COLO829 (cell line): ENCODE data around the gene FAM81A.

Experiments
- DNase-seq: peaks from one replicate; pipeline ENCODE4 v3.0.0; 2012; ENCODE audit warnings: low spot score

Gene FAM81A

DNA sequence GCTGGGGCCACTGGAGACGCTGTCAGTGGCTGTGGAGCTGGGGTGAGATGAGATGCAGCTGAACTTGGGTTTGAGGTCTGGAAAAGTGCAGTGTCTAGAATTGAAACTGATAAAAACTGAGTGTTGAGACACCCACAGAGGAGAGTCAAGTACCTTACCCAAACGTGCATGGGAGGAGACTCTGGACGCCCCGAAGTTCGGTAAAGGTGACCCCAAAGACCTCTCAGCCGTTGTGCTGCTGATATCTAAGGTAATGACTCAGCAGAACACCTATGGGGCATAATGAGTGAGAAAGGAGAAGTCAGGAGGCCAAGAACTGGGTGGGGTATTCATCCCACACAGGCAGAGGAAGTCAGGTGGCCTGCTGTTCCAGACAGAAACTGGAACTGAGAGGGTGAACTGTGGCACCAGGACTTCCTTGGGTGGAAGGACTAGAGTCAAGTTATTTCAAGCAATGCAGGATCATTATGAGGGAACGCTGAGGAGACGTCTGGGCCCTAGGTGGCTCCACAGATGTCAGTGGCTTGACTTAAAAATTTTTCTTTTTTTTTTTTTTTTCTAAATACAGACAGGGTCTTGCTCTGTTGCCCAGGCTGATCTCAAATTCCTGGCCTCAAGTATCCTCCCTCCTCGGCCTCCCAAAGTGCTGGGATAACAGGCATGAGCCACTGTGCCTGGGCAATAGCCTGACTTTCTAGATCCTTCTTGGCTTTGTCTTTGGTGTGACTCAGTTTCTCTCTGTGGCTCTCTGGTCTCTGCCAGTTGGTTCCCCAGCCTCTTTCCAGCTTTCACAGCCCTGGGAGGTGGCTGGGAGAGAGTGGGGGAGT, 105.9 kb downstream of the FAM81A start:
- DNase-seq, result no peak

- peak; percentile 6 for DNase-seq
Measured at GRCh38 chr15:59545573-59545972, 107.6 kb downstream of the FAM81A start.

DNA sequence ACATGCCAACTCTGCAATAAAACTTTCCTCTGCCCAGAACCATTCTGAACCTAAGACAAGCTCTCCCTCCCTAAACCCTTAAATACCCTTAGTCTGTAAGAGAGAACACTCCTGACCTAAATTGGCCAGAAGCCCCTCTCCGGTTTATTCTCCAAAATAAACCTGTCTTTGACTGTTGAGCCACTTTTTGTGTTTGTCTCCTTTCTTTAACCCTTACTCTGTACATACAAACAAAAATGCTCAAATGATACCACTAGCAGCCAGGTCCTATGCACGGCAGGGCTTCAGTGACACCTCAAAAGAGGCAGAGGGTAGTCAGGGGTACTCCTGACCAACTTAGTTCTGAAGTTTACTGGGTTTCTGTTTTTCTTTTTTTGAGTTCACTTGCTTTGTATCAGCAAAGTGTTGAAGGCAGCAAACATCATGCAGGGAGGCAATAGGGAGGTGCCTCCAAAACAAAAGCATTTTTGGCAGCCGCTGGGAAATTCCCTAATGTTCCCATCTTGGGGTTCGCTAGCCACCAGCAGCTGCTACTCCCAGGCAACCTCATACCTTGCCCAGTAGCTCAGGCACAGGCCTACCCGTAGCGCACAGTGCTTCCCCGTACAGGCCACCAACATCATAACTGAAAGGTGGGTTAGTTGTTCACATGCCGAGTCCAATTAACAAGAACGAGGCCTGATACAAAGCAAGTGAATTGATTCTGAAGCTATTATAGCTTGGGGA, 110.7 kb downstream of the FAM81A start:
- no peak for DNase-seq

GRCh38 chr15:59549301-59550185, 111.6 kb downstream of the FAM81A start:
- no peak for DNase-seq

GRCh38 chr15:59550530-59550929, 112.5 kb downstream of the FAM81A start:
- DNase-seq, result no peak

- no peak for DNase-seq
Measured at GRCh38 chr15:59550956-59551355, 113.0 kb downstream of the FAM81A start.

GRCh38 chr15:59553879-59554735, 116.1 kb downstream of the FAM81A start:
- DNase-seq, result peak; percentile 19

- DNase-seq, result no peak
Measured at GRCh38 chr15:59555696-59556095, 117.7 kb downstream of the FAM81A start.

GRCh38 chr15:59556380-59556779, 118.4 kb downstream of the FAM81A start:
- DNase-seq, result no peak

DNA sequence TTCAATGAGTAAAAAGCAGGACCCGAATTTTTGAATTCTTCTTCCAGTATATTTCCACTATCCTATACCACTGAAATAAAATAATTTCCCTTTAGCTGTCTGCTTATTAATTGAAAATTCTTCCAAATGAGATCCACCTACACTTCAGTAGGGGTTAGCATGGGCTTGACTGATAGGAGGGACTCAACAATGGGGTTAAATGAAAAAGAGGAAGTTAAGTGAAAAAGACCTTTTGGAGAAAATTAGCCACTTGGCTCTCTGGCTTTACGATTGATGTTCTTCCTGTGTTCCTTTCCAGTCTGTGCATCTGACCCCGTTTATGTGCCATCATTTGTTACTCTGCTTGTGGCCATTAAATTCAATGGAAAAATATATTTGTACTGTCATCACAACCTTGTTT, 119.6 kb downstream of the FAM81A start:
- DNase-seq, result no peak

DNA sequence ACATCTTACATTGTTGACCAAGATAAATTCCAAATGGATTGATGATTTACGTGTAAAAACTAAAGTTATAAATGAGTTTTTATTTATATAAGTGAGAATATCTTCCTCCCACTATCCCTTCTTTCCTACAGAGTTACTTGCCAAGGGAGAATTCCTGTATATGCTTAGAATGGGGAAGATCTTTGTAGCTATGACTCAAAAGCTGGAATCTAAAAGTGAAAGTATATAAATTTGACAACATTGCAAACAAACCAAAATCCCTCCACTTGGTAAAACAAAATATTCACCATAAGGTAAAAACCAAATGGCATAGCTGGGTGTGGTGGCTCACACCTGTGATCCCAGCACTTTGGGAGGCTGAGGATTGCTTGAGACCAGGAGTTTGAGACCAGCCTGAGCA, 120.9 kb downstream of the FAM81A start:
- DNase-seq, result no peak

GRCh38 chr15:59561547-59561946, 123.6 kb downstream of the FAM81A start:
- DNase-seq, result no peak

GRCh38 chr15:59562448-59563186, 124.6 kb downstream of the FAM81A start:
- DNase-seq, result no peak

GRCh38 chr15:59565299-59565698, 127.3 kb downstream of the FAM81A start:
- DNase-seq, result no peak

DNA sequence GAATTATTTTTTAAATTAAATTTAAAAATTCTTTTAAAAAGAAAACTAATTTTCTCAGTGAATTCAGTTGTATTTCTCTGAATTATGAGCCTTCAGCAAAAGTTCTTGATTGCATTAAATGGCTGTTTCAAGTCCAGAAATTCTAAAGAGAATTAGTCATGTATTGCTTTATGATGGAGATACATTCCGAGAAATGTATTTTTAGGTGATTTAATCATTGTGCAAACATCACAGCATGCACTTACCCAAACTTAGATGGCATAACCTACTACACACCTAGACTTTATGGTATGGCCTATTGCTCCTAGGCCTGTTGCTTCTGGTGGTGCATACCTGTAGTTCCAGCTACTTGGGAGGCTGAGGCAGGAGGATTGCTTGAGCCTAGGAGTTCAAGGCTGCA, 129.3 kb downstream of the FAM81A start:
- DNase-seq, result no peak

DNA sequence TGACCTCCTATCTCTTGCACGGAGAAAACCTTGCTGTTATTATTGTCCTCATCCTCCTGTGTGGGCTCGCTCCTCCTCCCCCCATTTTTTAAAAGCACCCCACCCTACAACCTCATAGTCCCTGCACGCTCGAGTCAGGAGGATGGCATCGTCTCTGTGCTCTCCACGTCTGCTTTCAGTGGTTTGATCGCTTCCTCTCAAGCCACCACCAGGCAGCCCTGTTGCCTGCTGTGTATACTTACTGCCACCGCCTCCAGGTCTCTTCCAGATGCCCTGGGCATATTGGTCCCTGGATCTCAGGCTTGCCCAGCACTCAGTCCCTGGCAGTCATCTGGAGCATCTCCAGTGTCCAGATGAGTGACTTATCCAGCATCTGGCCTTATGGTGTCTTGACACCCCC, 131.5 kb downstream of the FAM81A start:
- DNase-seq, result no peak

DNA sequence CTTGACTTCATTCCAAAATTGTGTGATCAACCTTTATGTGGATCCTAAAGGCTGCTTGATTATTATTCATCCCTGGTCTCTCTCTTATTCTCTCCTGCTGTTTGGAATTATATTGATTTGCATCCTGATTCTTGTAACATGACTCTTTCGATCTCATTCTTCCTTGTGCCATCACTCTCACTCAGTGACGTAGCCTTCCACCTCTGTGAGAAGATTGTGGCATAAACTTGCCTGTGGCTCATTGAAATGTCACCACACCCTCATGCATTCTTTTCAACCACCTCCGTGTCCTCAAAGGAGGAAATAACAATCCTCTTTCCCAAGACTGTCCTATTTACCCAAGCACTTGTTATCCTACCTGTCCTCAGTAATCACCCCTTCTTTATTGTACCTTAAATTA, 132.3 kb downstream of the FAM81A start:
- no peak for DNase-seq

DNA sequence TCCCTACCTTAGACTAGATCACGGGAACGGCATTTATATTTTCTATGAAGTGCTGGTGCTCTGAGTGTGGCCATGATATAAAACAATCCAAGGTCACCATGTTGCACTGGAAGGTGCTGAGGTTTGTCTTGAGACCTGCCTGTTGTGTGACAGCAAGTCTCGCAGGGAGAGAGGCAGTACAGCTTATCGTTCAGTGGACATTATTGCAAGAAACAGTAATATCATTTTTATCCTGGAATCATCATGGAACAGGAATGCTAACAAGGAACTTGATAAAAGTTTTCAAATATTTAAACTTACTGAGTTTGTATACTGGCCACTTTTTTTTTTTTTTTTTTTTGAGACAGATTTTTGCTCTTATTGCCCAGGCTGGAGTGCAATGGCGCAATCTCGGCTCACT, 133.6 kb downstream of the FAM81A start:
- no peak for DNase-seq
